ENCODE results near the gene MXI1.

DNA sequence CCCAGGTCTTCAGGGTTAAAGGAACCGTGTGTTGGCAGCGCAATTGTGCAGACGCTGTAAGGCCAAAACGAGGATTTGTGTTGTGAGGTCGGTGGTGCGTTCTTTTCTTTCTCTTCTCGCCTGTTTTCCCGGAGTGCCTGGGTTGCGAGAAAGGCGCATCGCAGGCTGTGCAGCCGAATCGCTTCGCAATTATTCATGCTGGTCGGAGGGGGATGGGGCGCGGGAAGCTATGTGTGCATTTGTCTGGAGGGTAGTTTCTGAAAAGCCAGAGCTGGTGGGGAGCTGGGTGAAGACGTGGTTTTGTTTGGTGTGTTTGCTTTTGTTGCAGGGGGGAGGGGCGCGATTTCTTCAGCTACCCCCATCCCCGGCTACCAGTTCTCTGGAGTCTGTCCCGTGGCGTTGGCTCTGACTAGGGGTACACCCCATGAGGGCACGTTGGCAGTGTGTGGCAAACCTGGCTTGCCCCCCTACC is 2.1 kb downstream of the MXI1 start:
- TF ChIP-seq EZH2phosphoT487 (IDR thresholded peaks at IDR 0.05; ENCODE audit: borderline replicate concordance) = no peak
- TF ChIP-seq, protein P1, sequence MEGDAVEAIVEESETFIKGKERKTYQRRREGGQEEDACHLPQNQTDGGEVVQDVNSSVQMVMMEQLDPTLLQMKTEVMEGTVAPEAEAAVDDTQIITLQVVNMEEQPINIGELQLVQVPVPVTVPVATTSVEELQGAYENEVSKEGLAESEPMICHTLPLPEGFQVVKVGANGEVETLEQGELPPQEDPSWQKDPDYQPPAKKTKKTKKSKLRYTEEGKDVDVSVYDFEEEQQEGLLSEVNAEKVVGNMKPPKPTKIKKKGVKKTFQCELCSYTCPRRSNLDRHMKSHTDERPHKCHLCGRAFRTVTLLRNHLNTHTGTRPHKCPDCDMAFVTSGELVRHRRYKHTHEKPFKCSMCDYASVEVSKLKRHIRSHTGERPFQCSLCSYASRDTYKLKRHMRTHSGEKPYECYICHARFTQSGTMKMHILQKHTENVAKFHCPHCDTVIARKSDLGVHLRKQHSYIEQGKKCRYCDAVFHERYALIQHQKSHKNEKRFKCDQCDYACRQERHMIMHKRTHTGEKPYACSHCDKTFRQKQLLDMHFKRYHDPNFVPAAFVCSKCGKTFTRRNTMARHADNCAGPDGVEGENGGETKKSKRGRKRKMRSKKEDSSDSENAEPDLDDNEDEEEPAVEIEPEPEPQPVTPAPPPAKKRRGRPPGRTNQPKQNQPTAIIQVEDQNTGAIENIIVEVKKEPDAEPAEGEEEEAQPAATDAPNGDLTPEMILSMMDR (conservative IDR thresholded peaks at IDR 0.05; ENCODE audit: low read length) = no peak

Measured in Loucy (cell line).